Adrenal gland (tissue), 12 donors: ENCODE measurements around the gene MS4A12. TPM values are rescaled to one million over a fixed set of nuclear protein-coding genes. Genes with fewer than 3 reads are reported as not detected.

Experiments
- DNase-seq, 7 donors: peaks; one replicate each; pipeline ENCODE4 v3.0.0-alpha.2; 2019 to 2020
- H3K27ac ChIP-seq, 5 donors: fragments of 200-600 bp; sonication (generic) in 4 of 5; 1 replicate in 3 of 5; 2 replicates in 2 of 5; pipeline versions ENCODE4 v1.5.1 to v1.8.0; 2016 to 2020; ENCODE audit warnings: mild to moderate bottlenecking in 1 of 5
- H3K27me3 ChIP-seq: fragments of 200-600 bp; 2 replicates; pipeline ENCODE4 v1.8.0; 2021
- H3K36me3 ChIP-seq, 2 donors: fragments of 200-600 bp; replicated peaks in 1 of 2; 1 replicate in 1 of 2; 2 replicates in 1 of 2; pipeline versions ENCODE4 v1.5.1 to v1.8.0; 2018 to 2022
- H3K4me1 ChIP-seq, 2 donors: fragments of 200-600 bp; replicated peaks in 1 of 2; 1 replicate in 1 of 2; 2 replicates in 1 of 2; pipeline versions ENCODE4 v1.5.1 to v1.8.0; 2018 to 2021
- H3K4me3 ChIP-seq, 4 donors: fragments of 200-600 bp; sonication (generic) in 3 of 4; one replicate each; pipeline ENCODE4 v1.5.1; 2016 to 2018
- H3K9me3 ChIP-seq, 3 donors: fragments of 200-600 bp; sonication (generic) in 1 of 3; replicated peaks in 1 of 3; 1 replicate in 2 of 3; 2 replicates in 1 of 3; pipeline versions ENCODE4 v1.5.1 to v1.8.0; 2016 to 2021
- CTCF ChIP-seq, 6 experiments: fragments of 450-650 bp in 4 of 6; fragments of 200-600 bp in 2 of 6; sonication (generic) in 1 of 6; IDR thresholded peaks; 1 replicate in 5 of 6; 2 replicates in 1 of 6; pipeline versions ENCODE4 v1.5.1 to v1.8.0; 2016 to 2021; ENCODE audit warnings: antibody characterized with exemption in 6 of 6, mild to moderate bottlenecking in 2 of 6, moderate library complexity in 1 of 6
- POLR2A ChIP-seq, 2 donors: fragments of 450-650 bp; IDR thresholded peaks; one replicate each; pipeline ENCODE4 v1.6.1; 2017; ENCODE audit warnings: antibody characterized with exemption in 2 of 2, mild to moderate bottlenecking in 2 of 2, moderate library complexity in 1 of 2
- WGBS, 4 donors: extraction: QIAGEN DNeasy Blood & Tissue Kit in 2 of 4; methylation state at CpG; one replicate each; pipeline versions ENCODE4 v1.1.5 to v1.1.7; 2013 to 2017; 5-methylcytosine and 5-hydroxymethylcytosine counted together
- intact Hi-C, 2 donors: fragments of 100-400 bp; cut with DNase I; formaldehyde crosslinking; loops; one replicate each; pipeline versions ENCODE4 v1.14.1 to v1.15.0; 2022 to 2023
- polyA plus RNA-seq, 3 donors: library from polyadenylated mRNA; stranded (reverse); fragments of 200-250 nt in 2 of 3; fragments of 350-450 nt in 1 of 3; fragmentation: Illumina TruSeq in 1 of 3; extraction: RNeasy Lipid Tissue Mini Kit (QIAGEN cat#74804) in 1 of 3; gene quantifications; one replicate each; pipeline ENCODE4 v1.2.3, GENCODE V29; 2013 to 2014
- total RNA-seq, 9 donors: library from RNA; depleted of rRNA in 4 of 9; stranded (reverse); fragments of >200 nt in 4 of 9; fragments of 120-200 nt in 1 of 9; fragmentation: NEBNext Ultra II Directional in 1 of 9; extraction: Animal tissue kit (Norgen Biotek cat#: 25700) in 1 of 9; gene quantifications; one replicate each; pipeline versions ENCODE4 v1.1.0 to v1.2.4, GENCODE V29; 2013 to 2023
- donor health status: healthy with polysubstance abuse.
- donor health status: Bipolar disorder and iron deficiency.
- donor health status: DM: yes; HTN: yes; CAD: no.
- donor health status: DM: no; HTN: no; CAD: no.
- donor health status: DM: no; HTN: no; CAD: no.
- donor health status: DM: yes; HTN: yes; CAD: no.

Gene MS4A12
- total and polyA plus RNA-seq, 12 donors = not detected

- no peaks in the 10 kb centered on the region for H3K9me3 ChIP-seq
- no peaks in the 10 kb centered on the region for H3K27me3 ChIP-seq
- DNase-seq = no peak
- no peak overlapping the region for H3K27ac ChIP-seq
- 62 to 74% (median 73%) methylated on average over 3 of the region's 3 CpGs for WGBS, 4 donors
- H3K4me3 ChIP-seq = no peak overlapping the region
- H3K4me1 ChIP-seq = no peaks in the 10 kb centered on the region
- H3K36me3 ChIP-seq = no peaks in the 10 kb centered on the region
- TF ChIP-seq CTCF (IDR thresholded peaks at IDR 0.05) = no peak
- no peak for TF ChIP-seq POLR2A (IDR thresholded peaks at IDR 0.05)
- intact Hi-C loops = no loop called here
Observed at GRCh38 chr11:60512651-60513225, 20.2 kb downstream of the MS4A12 start.

- WGBS, 4 donors = 51 to 68% (median 55%) methylated on average over 2 of the region's 2 CpGs
- no peaks in the 10 kb centered on the region for H3K36me3 ChIP-seq
- no peak overlapping the region for H3K27ac ChIP-seq
- no peak for TF ChIP-seq POLR2A (IDR thresholded peaks at IDR 0.05)
- no peak for TF ChIP-seq CTCF (IDR thresholded peaks at IDR 0.05)
- no peaks in the 10 kb centered on the region for H3K9me3 ChIP-seq
- intact Hi-C loops = no loop called here
- DNase-seq = no peak
- H3K27me3 ChIP-seq = no peaks in the 10 kb centered on the region
- H3K4me1 ChIP-seq = no peaks in the 10 kb centered on the region
- H3K4me3 ChIP-seq = no peak overlapping the region
Observed at GRCh38 chr11:60513496-60514460, 21.2 kb downstream of the MS4A12 start.

DNA sequence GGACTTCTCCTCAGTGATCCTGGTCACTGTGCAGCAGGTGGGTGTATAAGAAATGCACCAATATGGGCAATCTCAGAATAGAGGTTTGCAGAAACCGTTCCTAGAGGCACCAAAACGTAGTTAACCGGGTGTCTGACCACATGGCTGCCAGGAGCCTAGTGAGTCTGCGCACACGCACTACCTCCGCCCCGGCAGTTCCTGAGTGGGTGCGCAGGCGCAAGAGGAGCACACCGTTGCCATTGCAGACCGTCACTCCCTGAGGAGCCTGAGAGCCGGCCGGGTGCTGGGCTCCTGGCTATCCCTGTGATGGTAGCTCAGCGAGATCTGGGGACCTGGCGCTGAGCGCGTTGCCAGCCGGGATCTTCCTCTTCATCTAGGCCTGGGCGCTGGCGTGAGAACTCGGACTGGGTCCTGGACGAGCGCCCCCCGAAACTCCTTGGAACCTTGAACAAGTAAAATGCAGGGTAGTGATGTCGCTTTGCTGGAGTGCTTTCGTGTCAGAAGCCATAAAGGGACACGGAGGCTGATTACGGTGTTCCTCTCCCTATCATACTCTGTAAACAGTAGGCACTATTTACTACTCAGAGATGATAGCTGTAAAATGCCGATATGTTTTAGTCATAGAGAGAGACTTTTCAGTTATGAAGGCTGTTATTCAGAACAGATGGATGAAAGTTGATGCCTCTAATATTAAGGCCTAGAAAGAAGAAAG lies 22.7 kb downstream of the MS4A12 start, which contains the start of gene MS4A13:
TSS of gene MS4A13 (plus strand) at position 249 of the 712 bp plus-strand sequence. CDS start 2,692 bp downstream, outside the sequence.
- WGBS, 4 donors = 88 to 95% (median 91%) methylated on average over 16 to 29 of the region's 29 CpGs

More for the DNA sequence above, 22.7 kb downstream of the MS4A12 start, which contains the start of gene MS4A13:
- Histone ChIP-seq H3K9me3 (no peaks in the 10 kb centered on the region), H3K36me3 (no peaks in the 10 kb centered on the region), H3K4me3 (no peak within 1 kb of the TSS), H3K27ac (no peak within 1 kb of the TSS), H3K4me1 (no peaks in the 10 kb centered on the region), H3K27me3 (no peaks in the 10 kb centered on the region)
- intact Hi-C loops = no loop called here
- TF ChIP-seq POLR2A (IDR thresholded peaks at IDR 0.05) = no peak
- TF ChIP-seq CTCF (IDR thresholded peaks at IDR 0.05) = no peak
- no peak for DNase-seq
